Lower lobe of right lung (tissue), 2 donors: ENCODE data around the gene CYTH1. TPM values are rescaled to one million over a fixed set of nuclear protein-coding genes. Genes with fewer than 3 reads are reported as not detected.

ENCODE experiments used
- ATAC-seq, 2 donors: fragments of 200-7000 bp; cut with Tn5 transposase; one replicate each; pipeline ENCODE4 v1.9.1; 2020 to 2022; ENCODE audit warnings: mild to moderate bottlenecking in 2 of 2, moderate library complexity in 2 of 2
- DNase-seq: peaks from one replicate; pipeline ENCODE4 v3.0.0-alpha.2; 2020
- H3K27ac ChIP-seq: fragments of 200-600 bp; one replicate; pipeline ENCODE4 v1.8.0; 2022
- H3K27me3 ChIP-seq: fragments of 200-600 bp; one replicate; pipeline ENCODE4 v1.8.0; 2022; ENCODE audit warnings: low read depth
- H3K36me3 ChIP-seq: fragments of 200-600 bp; one replicate; pipeline ENCODE4 v1.8.0; 2022; ENCODE audit warnings: mild to moderate bottlenecking
- H3K4me1 ChIP-seq: fragments of 200-600 bp; one replicate; pipeline ENCODE4 v1.8.0; 2022
- H3K4me3 ChIP-seq: fragments of 200-600 bp; one replicate; pipeline ENCODE4 v1.8.0; 2022; ENCODE audit warnings: mild to moderate bottlenecking
- H3K9me3 ChIP-seq: fragments of 200-600 bp; one replicate; pipeline ENCODE4 v1.8.0; 2022
- intact Hi-C: fragments of 100-400 bp; cut with DNase I; formaldehyde crosslinking; loops from one replicate; pipeline ENCODE4 v1.11.0; 2022
- total RNA-seq: library from RNA; stranded (reverse); fragmentation: NEBNext Ultra II Directional; extraction: Animal tissue kit (Norgen Biotek cat#: 25700); gene quantifications from one replicate; pipeline ENCODE4 v1.2.1, GENCODE V29; 2021
- TF ChIP-seq, protein P1 (sequence below): fragments of 200-600 bp; IDR thresholded peaks from one replicate; pipeline ENCODE4 v1.8.0; 2022; ENCODE audit warnings: antibody characterized with exemption, mild to moderate bottlenecking
- donor health status: DM: no; HTN: yes; CAD: no; lungs with severe emphysema.

Gene CYTH1
- total RNA-seq, 1 donor from 2014 or later: 110 TPM

DNA sequence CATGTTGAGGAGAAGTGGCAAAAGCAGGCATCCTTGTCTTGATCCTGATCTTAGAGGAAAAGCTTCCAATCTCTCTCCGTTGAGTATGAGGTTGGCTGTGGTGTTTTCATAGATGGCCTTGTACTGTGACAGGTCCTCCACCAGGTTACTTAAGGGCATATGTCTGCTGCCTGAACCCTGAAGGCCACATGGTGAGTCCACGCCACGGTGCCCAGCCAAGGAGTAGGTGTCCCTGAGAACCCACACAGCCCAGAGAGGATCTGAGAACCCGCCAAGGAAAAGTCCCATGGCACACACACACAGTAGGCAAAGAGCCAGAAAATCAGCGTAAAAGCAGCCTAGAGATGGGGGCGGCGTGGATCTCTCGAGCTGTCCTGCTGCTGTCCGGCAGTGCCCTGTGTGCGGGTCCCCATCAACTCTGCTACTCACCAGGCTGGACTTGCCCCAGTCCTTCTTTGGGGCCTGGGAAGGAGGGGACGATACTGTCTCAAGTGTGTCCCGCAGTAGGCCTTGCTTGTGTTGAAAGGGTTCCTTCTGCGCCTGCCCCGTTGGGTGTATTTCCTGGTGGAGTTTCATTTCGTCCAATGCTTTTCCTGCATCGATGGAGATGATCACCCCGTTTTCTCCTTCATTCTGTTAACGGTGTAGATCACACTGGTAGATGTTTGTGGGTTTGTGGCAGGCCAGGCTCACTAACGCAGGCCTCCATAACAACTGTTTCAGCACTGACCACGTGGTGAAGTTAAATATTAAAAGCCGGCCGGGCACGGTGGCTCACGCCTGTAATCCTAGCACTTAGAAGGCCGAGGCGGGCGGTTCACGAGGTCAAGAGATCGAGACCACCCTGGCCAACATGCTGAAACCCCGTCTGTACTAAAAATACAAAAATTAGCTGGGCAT lies 114.1 kb downstream of the CYTH1 start:
- Histone ChIP-seq H3K36me3 (peaks cover 8% of the 10 kb centered on the region), H3K4me1 (peaks cover 27% of the 10 kb centered on the region), H3K9me3 (no peaks in the 10 kb centered on the region), H3K27me3 (no peaks in the 10 kb centered on the region), H3K4me3 (no peak overlapping the region), H3K27ac (no peak overlapping the region)
- intact Hi-C loops: no loop called here
- DNase-seq: no peak
- TF ChIP-seq, protein P1, sequence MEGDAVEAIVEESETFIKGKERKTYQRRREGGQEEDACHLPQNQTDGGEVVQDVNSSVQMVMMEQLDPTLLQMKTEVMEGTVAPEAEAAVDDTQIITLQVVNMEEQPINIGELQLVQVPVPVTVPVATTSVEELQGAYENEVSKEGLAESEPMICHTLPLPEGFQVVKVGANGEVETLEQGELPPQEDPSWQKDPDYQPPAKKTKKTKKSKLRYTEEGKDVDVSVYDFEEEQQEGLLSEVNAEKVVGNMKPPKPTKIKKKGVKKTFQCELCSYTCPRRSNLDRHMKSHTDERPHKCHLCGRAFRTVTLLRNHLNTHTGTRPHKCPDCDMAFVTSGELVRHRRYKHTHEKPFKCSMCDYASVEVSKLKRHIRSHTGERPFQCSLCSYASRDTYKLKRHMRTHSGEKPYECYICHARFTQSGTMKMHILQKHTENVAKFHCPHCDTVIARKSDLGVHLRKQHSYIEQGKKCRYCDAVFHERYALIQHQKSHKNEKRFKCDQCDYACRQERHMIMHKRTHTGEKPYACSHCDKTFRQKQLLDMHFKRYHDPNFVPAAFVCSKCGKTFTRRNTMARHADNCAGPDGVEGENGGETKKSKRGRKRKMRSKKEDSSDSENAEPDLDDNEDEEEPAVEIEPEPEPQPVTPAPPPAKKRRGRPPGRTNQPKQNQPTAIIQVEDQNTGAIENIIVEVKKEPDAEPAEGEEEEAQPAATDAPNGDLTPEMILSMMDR: no peak
- ATAC-seq: no peak

DNA sequence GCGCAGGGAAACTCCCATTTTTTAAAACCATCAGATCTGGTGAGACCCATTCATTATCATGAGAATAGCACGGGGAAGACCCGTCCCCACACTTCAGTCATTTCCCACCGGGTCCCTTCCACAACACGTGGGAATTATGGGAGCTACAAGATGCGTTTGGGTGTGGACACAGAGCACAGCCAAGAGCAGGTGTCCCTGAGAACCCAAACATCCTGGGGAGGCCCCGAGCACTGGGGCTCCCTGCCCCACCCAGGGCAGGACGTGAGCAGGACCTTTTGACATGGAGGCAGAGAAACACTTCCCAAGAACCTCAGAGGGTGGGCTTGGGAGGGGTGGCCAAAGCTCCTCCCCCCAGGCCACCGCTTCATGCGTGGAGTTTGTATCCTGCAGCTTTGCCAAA lies 115.0 kb downstream of the CYTH1 start:
- Histone ChIP-seq H3K27ac (peak overlapping the region; percentile 79), H3K9me3 (no peaks in the 10 kb centered on the region), H3K4me3 (no peak overlapping the region), H3K4me1 (peaks cover 27% of the 10 kb centered on the region), H3K27me3 (no peaks in the 10 kb centered on the region), H3K36me3 (no peaks in the 10 kb centered on the region)
- TF ChIP-seq, protein P1: no peak
- ATAC-seq (no peak), DNase-seq (no peak)
- intact Hi-C loops: no loop called here

DNA sequence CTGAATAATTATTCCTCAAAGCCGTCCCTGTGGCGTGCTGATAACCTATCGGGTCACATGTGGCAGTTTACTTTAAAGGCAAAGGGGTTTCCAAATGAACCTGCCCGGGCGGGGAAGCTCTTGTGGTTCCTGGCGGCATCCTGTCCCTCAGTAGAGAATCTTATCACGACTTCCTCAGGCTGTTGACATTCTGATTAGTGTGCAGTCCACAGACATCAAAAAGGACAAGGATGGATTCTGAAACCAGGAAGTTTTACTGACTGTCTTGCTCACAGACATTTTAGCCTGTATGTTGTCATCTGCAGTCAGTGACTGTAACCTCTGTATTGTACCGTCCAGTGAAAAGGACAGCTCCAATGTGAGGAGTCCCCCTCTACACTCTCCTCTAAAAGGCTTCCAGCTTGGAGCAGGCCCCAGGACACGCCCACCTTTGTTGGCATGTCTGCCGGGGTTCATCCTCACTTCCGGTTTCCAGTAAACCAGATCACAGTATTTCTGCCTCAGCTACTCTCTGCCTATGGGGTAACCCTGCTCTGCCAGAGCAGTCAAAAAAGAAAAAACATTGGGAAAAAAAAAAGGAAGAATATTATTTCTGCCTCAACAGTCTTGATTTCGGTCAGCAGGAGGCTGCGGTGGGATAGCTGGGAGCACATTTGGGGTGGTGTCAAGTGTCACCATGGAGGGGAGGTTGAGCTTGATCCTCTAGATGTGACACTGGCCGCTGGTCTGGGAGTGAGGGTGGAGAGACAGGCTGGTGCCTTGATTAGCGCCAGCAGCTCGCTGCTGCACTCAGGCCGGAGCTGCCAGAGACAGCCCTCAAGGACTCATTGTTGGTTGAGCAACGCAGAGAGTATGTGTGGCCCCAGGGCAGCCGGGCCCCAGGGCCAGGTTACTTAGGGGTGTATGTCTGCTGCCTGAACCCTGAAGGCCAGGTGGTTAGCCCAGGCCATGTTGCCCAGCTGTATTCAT lies 115.8 kb downstream of the CYTH1 start:
- DNase-seq (peak; percentile 73), ATAC-seq (peak; percentile 57 to 64)
- H3K36me3 ChIP-seq: no peaks in the 10 kb centered on the region
- H3K4me3 ChIP-seq: no peak overlapping the region
- no peaks in the 10 kb centered on the region for H3K27me3 ChIP-seq
- peak overlapping the region; percentile 79 for H3K27ac ChIP-seq
- intact Hi-C loops: no loop called here
- H3K9me3 ChIP-seq: no peaks in the 10 kb centered on the region
- TF ChIP-seq, protein P1: no peak
- H3K4me1 ChIP-seq: peaks cover 27% of the 10 kb centered on the region

DNA sequence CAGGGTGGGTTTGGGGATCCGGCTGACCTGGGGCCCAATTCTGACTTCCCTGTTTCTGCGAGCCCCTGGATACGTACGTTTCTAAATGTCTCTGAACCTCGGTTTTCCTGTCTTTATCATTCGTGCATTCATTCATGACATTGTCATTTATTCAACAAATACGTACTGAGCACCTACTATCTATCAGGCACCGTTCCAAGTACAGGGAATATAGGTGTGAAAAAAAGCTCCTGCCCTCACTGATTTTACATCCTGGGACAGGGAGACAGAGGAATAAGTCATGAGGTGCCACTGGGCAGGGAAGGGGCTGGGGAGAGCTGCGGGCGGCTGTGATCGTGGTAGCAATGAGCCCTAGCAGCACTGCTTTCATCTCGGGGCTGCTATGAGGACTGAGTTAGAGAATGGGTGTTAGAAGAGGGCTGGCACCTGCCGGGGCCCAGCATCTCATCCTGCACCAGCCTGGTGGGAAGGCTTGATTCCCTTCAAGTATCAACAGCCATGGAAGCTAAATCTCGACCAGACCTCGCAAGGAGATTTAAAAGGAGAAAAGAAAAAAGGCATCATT lies 116.6 kb downstream of the CYTH1 start:
- DNase-seq: no peak
- no peaks in the 10 kb centered on the region for H3K27me3 ChIP-seq
- intact Hi-C loops: no loop called here
- peak overlapping the region; percentile 79 for H3K27ac ChIP-seq
- H3K4me1 ChIP-seq: peaks cover 27% of the 10 kb centered on the region
- no peak overlapping the region for H3K4me3 ChIP-seq
- H3K36me3 ChIP-seq: no peaks in the 10 kb centered on the region
- TF ChIP-seq, protein P1: no peak
- no peak for ATAC-seq
- no peaks in the 10 kb centered on the region for H3K9me3 ChIP-seq
